Frontal cortex (tissue), 4 donors: ENCODE data around the gene REX1BD. TPM values are rescaled to one million over a fixed set of nuclear protein-coding genes. Genes with fewer than 3 reads are reported as not detected.
"Not testable (repeated sequence)": the region's sequence is repeated elsewhere in the genome, so short reads cannot be mapped to it uniquely, and the experiment has no call there.

Experiments
- DNase-seq, 2 donors: peaks; one replicate each; pipeline ENCODE4 v3.0.0; 2012; ENCODE audit warnings: low spot score in 2 of 2
- FAIRE-seq: peaks from 2 replicates; lab custom pipeline; 2012; peaks lifted over from hg19 to GRCh38; lab: Jason Lieb, UNC
- total RNA-seq: library from RNA; depleted of rRNA; stranded (reverse); fragments of >200 nt; gene quantifications from one replicate; pipeline ENCODE4 v1.2.3, GENCODE V29; 2014
- donor health status: control.
- donor health status: control.
- donor health status: control.

REX1BD gene
- total RNA-seq, 1 donor from 2014 or later: 17.1 TPM

DNA sequence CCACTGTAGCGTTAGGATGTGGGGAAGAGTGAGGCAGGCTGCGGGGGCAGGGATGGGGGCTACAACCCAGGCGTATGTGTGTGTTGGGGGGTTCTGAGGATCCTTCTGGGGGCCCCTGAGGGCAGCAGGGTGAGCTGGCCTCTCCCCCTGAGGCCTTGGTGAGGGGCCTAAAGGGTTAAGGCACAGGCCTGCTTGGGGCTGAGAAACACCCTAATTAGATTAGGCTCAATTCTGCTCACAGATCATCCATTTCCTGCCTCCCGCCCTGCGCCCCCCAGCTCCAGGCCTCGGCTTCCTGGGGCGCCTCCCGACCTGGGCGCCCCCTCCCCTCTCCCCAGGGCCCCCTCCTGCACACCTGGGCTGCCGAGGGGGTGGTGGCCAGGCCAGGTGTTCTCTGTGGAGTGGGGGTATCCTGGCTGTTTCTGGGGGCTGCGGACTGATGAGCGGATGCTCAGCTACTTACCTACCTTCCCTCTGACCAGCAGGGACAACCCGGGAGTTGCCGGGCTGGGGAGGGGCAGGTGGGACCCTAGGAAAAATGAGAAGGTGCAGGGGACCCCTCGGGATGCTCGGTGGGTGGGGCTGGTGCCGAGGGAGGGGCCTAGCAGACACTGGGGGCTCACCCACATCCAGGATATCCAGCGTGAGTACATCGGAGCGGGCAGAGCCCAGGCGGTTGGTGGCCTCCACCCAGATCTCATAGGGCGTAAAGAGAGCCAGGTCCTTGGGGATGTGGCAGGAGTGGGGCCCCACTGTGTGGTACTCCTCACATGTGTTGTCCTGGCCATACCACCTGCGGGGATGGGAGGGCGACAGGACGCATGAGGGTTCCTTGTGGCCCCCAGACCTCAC is 9.4 kb downstream of the REX1BD start:
- FAIRE-seq (no peak), DNase-seq (no peak)

DNA sequence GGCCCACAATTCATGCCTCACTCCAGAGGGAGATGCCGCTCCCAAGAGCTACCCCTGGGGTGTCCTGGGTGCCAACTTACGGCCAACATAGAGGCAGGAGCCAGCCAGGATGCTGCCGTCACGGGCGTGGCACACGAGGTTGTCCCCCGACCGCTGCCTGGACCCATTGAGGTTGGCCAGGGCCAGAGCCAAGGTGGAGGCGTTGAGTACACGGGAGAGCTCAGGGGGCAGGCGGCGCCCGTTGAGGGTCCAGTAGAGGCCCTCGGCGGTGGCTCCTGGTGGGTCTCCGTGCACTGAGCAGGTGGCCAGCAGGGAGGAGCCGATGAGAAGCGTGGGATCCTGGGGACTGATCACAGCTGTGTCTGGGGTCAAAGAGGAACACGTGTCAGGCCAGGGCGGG is 10.9 kb downstream of the REX1BD start:
- no peak for FAIRE-seq
- no peak for DNase-seq

DNA sequence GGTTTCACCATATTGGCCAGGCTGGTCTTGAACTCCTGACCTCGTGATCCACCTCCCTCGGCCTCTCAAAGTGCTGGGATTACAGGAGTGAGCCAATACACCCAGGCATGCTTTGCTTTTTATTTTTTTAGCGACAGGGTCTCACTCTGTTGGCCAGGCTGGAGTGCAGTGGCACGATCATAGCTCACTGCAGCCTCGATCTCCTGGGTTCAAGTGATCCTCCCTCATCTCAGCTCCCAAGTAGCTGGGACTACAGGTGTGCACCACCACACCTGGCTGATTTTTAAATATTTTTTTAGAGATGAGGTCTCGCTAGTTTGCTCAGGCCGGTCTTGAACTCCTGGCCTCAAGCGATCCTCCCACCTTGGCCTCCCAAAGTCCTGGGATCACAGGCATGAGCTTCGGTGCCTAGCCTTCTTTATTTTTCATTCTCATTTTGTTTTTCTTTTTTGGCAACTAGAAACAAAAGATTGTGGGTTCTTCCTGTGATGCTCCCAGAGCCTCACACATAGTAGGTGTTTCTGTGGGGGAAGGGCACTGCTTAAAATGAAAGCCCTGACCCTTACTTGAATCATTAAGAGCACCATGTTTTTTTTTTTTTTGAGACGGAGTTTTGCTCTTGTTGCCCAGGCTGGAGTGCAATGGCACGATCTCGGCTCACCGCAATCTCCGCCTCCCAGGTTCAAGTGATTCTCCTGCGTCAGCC is 12.2 kb downstream of the REX1BD start:
- FAIRE-seq, DNase-seq: not testable (repeated sequence)

DNA sequence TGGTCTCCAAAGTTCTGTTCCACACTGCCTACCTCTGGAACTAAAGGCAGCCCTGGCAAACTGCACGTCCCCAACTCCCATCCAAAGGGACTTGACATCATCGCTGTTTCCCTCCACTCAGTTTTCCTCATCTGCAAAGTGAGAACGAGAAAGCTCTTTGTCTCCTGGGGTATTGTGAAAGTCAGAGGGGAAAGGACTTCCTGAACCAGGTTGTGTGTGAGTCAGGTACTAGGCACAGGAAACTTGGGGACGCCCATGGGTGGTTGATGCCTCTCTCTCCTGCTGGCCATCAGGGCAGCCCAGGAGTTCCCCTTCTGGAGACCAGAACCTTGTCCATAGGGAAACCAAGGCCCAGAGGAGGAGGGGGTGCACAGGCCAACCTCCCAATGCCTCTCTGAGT is 13.3 kb downstream of the REX1BD start:
- DNase-seq (no peak), FAIRE-seq (no peak)

- DNase-seq (peak in 1 of 2 donors; percentile 40), FAIRE-seq (no peak)
Measured at GRCh38 chr19:18603255-18603957, 14.8 kb downstream of the REX1BD start.

DNA sequence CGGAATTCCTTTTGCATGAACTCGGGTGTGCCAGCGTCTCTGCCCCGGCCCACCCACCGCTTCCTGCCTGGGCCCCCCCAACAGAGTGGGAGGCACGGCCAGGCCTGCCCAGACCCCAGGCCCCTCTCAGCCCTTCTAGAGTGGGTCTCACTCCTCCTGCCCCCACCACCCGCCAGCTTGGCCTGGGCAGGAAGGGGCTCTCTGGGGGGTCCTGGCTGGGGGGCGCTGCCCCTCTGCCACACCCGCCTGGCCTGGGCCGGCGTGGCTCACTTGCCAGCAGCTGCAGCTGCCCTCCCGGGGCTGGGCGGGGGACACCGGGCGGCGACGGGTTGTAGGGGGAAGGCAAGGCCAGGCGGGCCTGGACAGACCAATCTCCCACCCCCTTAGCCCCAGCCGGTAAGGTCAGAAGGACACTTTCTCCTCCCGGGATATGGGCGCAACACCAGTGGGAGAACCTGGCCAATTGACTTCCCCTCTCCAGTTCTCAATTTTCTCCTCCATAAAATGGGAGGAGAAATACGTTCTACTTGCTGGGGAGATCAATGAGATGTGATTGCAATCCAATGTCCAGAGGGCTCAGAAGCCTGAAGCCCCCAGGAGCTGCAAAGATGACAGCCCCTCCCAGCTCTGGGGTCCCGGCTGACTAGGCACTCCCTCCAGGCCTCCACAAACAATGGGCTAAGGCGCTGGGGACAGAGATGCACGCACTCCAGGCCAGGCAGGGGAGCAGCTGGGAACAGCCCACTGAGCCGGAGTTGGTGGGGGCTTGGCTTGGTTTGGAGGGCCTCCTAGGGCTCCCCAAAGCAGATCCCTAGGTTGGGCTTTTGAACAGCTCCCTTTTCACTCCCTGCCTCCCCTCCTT is 15.6 kb downstream of the REX1BD start:
- FAIRE-seq (no peak), DNase-seq (peak in 1 of 2 donors; percentile 37)

- no peak for FAIRE-seq
Measured at GRCh38 chr19:18604820-18605159, 16.2 kb downstream of the REX1BD start.

GRCh38 chr19:18605196-18605545 is 16.6 kb downstream of the REX1BD start:
- FAIRE-seq (no peak), DNase-seq (no peak)

More at GRCh38 chr19:18604820-18605159, 16.2 kb downstream of the REX1BD start:
- no peak for DNase-seq

DNA sequence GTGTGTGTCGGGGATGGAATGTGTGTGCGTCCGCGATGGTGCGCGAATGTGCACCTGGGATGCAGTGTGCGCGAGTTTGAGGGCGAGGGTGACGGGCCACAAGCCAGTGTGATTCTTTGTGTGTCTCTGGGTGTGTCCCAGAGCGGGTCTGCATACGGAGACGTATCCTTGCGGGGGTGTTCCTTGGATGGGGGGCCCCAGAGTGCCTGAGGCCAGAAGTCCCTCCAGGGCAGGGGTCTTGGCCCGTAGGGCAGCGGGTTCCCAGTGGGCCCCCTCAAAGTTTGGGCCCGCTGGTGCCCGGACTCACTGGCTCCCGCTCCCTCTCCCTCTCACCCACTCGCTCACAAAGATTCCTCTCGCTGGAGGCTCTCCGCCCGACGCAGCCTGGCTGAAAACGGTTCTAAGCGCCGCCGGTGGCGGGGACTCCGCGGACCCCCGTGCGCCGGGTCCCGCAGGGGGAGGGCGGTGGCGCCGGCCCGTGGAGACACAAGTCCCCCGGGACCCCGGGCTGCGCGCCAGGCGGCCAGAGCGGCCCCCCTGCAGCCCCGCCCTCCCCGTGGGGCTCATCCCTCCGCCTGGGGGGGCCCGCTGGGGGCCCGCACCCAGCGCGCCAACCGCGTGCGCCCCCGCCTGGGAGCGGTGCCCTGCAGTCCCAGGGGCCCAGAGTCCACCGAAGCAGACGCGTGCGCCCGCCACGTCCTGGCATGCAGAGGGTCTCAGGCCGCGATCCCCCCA is 17.1 kb downstream of the REX1BD start:
- no peak for FAIRE-seq

DNA sequence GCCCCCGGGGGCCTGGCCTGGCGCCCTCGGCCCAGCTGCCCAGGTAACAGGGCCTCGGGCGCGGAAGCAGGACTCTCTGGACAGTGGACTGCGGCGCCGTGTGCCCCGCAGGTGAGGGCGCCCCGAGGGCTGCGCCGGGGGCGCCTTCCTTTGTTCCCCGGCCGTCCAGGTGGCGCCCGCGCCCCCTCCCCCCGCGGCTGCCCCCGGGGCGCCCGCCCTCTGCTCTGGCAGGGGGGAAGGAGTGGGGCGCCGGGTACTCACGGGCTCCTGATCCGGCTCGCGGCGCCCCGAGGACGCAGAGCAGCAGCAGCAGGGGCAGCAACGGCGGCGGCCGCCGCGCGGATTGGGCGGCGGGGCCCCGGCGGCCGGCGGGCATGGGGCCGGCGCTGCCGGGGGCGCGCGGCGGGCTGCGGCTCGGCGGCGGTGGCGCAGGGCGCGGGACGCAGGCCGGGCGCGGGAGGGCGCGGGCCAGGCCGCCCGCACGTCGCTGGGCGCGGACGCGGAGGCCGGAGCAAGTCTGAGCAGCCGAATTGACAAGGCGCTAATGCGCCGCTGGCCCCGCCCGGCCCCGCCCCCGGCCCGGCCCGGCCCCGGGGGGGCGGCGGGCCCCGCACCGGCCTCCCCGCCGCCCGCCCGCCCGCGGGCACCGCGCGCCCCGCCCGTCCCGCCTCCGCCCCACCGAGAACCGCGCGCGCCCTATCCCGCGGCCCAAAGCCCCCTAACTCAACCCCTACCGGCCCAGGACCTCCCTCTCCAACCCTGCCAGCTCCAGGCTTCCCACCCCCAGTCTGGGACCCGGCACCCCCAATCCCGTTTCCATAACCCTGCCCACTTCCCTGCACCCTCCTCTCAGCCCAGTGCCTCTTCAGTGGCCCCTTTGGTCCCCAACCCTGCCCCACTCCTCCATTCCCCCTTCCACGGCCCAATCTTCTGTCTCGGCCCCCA is 18.0 kb downstream of the REX1BD start, which contains the start of gene CRLF1:
Gene CRLF1, minus strand, starts transcription at position 519 of the 945 bp plus-strand sequence. Its CDS starts 143 bp downstream, at position 376.
- DNase-seq (peak in 1 of 2 donors; percentile 43), FAIRE-seq (no peak)

More for the DNA sequence above, 17.1 kb downstream of the REX1BD start:
- peak in 1 of 2 donors; percentile 49 for DNase-seq

- DNase-seq (peak in 1 of 2 donors; percentile 39), FAIRE-seq (no peak)
Measured at GRCh38 chr19:18607226-18608101, 18.9 kb downstream of the REX1BD start.

- FAIRE-seq: no peak
- peak in 1 of 2 donors; percentile 37 for DNase-seq
Measured at GRCh38 chr19:18608102-18608804, 19.7 kb downstream of the REX1BD start.

DNA sequence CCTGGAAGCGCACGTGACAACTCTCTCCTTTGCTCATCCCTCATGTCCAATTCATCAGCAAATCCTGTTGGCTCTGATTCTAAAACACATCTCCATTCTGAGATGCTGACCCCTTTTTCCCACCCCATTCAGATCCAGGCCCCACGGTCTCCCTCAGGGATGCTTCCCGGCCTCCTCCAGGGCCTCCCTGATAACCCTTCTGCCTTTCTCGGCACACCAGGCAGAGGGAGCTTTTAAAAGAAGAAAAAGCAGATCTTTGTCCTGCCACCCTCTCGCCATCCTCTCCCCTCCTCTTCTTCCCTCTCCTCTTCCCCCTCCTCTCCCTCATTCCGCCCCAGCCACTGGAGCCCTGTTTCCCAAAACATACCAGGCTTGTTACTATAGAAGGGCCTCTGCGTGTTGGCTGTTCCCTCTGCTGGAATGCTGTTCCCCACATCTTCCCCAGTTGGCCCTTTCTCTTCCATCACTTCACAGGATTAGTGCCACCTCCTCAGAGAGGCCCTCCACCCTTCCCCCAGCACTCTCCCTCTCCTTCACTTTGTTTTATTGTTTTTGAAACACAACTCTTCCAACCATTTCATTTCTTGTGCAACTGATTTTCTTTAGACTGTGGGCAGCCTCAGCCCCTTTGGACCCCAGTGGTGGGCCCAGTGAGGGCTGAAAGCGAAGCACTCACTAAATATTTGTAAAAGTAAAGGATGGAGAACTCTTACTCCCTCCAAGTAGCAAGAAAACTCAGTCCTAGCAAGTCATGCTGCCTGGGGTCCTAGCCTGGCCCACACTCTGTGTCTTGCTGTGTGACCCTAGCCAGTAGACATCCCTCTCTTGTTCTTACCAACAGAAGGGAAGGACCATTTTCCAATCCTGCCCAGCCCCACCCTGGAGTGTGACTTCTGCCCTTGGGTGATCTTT is 20.5 kb downstream of the REX1BD start:
- FAIRE-seq (no peak), DNase-seq (no peak)

DNA sequence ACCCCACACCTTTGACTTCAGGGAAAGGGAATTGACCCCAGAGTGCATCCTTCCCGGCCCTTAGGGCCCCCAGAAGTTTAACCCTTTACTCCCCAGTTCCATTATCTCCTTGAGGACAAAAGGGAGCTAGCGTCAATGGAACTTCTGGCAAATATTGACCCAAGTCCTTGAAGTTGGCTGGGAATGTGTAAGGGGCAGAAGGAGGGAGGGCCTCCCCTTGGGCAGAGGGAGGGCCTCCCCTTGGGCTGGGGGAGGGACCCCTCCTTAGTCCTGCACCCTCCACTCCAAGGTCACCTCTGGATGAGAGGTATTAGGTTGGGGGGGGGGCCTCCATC is 21.1 kb downstream of the REX1BD start:
- FAIRE-seq (no peak), DNase-seq (no peak)

DNA sequence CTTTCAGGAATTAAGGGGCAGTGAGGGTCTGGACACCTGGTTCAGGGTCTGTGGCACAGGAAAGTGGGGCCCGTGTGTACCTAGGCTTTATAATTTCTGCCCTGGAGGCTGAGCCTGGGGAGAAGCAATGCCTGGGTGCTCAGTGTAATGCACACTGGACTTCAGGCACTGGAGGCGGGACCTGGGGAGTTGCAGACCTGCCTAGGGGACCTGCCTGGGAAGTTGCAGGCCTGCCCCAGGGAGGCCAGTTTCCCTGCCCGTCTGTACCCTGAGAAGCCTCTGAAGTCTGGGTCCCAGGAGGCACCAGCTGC is 21.6 kb downstream of the REX1BD start:
- FAIRE-seq (no peak), DNase-seq (no peak)
